Activated naive CD8-positive, alpha-beta T cell treated with anti-CD3 and anti-CD28 coated beads for 36 hours (primary cell): ENCODE measurements around the gene BCL6B. TPM values are rescaled to one million over a fixed set of nuclear protein-coding genes. Genes with fewer than 3 reads are reported as not detected.
"Not testable (repeated sequence)": the region's sequence is repeated elsewhere in the genome, so short reads cannot be mapped to it uniquely, and the experiment has no call there.

Experiments used
- DNase-seq: peaks from one replicate; pipeline ENCODE4 v3.0.0; 2021
- H3K27ac Mint-ChIP-seq: one replicate; pipeline ENCODE4 v1.8.0; 2022; ENCODE audit warnings: mild to moderate bottlenecking, moderate library complexity, mixed read lengths
- H3K27me3 Mint-ChIP-seq: one replicate; pipeline ENCODE4 v1.8.0; 2022; ENCODE audit warnings: mild to moderate bottlenecking, mixed read lengths
- H3K36me3 Mint-ChIP-seq: one replicate; pipeline ENCODE4 v1.8.0; 2021; ENCODE audit warnings: mild to moderate bottlenecking, mixed read lengths
- H3K4me1 Mint-ChIP-seq: one replicate; pipeline ENCODE4 v1.8.0; 2021; ENCODE audit warnings: mixed read lengths
- H3K4me3 Mint-ChIP-seq: one replicate; pipeline ENCODE4 v1.8.0; 2022; ENCODE audit warnings: mild to moderate bottlenecking, moderate library complexity, mixed read lengths
- H3K9me3 Mint-ChIP-seq: one replicate; pipeline ENCODE4 v1.8.0; 2022; ENCODE audit warnings: mixed read lengths
- total RNA-seq, 2 experiments: library from RNA; stranded (reverse); gene quantifications; one replicate each; pipeline ENCODE4 v1.2.3, GENCODE V29; 2021

The BCL6B gene
- total RNA-seq, 2 experiments from 2014 or later = 0.85 to 1.0 TPM

DNA sequence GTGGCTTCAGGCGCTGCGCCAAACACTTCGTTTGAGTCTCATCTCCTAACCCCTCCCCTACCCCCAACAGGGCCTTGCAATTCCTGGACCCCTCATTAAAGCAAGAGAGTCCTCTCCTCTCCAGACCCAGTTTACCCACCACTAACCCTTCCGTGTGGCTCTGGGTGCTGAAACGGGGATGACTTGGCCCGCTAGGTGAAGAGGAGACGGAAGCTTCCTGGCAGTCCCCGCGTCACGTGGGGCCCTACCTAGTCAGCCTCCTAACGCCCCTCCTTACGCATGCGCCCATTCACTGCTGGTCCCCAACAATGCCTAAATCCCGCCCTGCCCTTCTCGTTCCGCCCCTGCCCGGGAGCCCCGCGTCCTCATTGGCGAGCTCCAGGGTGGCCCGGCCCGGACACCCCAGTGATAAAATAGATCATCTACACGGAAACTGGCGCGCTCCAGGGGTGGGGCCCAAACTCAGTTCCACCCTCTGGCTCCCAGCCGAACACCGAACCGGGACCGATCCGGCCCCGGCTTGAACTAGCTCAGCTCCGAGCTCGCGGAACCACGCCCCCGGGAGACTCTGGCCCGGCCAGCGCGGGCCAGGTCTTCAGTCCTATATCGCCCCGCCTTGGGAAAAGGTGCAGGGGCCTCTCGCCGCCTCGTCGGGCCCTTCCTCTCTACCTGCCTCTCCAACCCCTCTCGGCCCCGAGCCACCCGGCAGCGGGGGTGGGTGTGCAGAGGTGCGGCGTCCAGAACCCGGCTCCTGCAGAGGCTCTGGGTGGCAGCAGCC lies 12.9 kb downstream of the BCL6B start, which contains the start of gene SLC16A13:
Gene SLC16A13 (plus strand): TSS at position 425 of the 778 bp plus-strand sequence. CDS start 368 bp downstream, outside the sequence.
- DNase-seq = peak; percentile 98
- Mint-ChIP-seq H3K36me3 (peaks cover 5% of the 10 kb centered on the region), H3K27me3 (no peaks in the 10 kb centered on the region), H3K4me1 (peaks cover 37% of the 10 kb centered on the region), H3K9me3 (peaks cover 1% of the 10 kb centered on the region), H3K27ac (peak within 1 kb of the TSS; percentile 98), H3K4me3 (peak within 1 kb of the TSS; percentile 93)

DNA sequence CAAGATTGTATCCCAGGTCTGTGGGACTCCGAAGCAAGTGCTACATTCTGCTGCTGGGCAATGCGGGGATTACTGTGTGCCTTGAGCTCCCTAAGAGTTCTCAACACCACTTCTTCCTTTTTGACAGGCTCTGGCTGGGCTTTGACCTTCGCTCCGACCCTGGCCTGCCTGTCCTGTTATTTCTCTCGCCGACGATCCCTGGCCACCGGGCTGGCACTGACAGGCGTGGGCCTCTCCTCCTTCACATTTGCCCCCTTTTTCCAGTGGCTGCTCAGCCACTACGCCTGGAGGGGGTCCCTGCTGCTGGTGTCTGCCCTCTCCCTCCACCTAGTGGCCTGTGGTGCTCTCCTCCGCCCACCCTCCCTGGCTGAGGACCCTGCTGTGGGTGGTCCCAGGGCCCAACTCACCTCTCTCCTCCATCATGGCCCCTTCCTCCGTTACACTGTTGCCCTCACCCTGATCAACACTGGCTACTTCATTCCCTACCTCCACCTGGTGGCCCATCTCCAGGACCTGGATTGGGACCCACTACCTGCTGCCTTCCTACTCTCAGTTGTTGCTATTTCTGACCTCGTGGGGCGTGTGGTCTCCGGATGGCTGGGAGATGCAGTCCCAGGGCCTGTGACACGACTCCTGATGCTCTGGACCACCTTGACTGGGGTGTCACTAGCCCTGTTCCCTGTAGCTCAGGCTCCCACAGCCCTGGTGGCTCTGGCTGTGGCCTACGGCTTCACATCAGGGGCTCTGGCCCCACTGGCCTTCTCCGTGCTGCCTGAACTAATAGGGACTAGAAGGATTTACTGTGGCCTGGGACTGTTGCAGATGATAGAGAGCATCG lies 15.4 kb downstream of the BCL6B start:
- H3K27ac Mint-ChIP-seq = no peak overlapping the region
- H3K36me3 Mint-ChIP-seq = peaks cover 3% of the 10 kb centered on the region
- H3K27me3 Mint-ChIP-seq = no peaks in the 10 kb centered on the region
- H3K4me3 Mint-ChIP-seq = peak overlapping the region; percentile 3
- H3K9me3 Mint-ChIP-seq = no peaks in the 10 kb centered on the region
- DNase-seq = no peak
- H3K4me1 Mint-ChIP-seq = peaks cover 34% of the 10 kb centered on the region

DNA sequence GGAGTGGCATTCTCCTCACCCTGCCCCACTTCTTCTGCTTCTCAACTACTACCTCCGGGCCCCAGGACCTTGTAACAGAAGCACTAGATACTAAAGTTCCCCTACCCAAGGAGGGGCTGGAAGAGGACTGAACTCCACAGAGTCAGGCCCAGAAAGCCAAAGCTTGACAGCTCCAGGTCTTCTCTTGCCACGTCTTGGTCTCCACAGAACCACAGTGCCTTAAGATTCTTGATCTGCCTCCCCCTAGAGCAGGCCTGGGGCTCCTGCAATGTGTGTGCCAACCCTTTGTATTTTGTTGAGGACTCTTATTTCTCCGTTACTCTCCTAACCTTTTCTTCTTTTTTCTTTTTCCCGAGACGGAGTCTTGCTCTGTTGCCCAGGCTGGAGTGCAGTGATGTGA lies 17.0 kb downstream of the BCL6B start:
- H3K36me3 Mint-ChIP-seq = no peaks in the 10 kb centered on the region
- no peak overlapping the region for H3K4me3 Mint-ChIP-seq
- H3K27me3 Mint-ChIP-seq = no peaks in the 10 kb centered on the region
- H3K27ac Mint-ChIP-seq = peak overlapping the region; percentile 14
- H3K4me1 Mint-ChIP-seq = peaks cover 24% of the 10 kb centered on the region
- no peaks in the 10 kb centered on the region for H3K9me3 Mint-ChIP-seq
- DNase-seq = no peak

DNA sequence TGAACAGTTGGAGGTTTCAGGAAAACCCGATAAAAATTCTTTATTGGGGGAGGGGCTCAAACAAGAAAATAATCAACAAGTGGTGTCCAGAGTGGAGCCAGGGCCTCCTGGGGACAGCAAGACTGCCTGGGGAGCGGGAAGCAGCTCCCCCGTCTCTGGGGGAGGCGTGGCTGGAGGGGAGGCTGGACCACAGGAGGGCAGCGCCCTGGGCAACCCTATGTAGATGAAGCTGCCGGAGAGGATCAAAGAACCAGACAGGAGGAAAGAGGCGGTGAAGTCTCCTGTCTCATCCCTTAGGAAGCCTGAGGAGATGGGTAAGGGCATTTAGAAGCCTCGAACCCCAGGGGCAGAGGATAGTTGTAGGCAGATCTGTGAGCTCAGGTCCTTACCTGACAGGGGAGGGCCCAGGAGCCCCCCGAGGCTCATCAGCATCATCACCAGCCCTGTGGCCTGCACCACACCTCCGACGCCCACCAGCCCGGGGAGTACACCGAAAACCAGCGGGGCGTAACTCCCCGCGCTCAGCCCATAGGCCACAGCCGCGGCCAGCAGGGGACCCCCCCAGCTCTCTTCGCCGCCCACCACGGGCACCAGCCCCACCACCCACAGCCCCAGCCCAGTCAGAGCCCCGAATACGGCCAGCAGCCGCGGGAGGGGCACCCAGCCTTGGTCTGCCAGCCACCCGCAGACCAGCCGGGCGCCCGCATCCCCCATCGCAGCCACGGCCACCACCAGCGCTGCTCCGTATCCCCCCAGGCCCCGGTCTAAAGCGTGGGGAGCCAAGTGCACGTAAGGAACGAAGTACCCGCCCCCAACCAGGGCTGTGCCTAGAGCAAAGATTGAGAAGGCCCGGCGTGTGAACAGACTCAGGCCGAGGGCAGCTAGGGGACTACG lies 19.0 kb downstream of the BCL6B start:
- Mint-ChIP-seq H3K9me3 (no peaks in the 10 kb centered on the region), H3K4me1 (peaks cover 25% of the 10 kb centered on the region), H3K4me3 (peak overlapping the region; percentile 79), H3K27me3 (no peaks in the 10 kb centered on the region), H3K36me3 (no peaks in the 10 kb centered on the region), H3K27ac (peak overlapping the region; percentile 84)
- DNase-seq = peak; percentile 67

DNA sequence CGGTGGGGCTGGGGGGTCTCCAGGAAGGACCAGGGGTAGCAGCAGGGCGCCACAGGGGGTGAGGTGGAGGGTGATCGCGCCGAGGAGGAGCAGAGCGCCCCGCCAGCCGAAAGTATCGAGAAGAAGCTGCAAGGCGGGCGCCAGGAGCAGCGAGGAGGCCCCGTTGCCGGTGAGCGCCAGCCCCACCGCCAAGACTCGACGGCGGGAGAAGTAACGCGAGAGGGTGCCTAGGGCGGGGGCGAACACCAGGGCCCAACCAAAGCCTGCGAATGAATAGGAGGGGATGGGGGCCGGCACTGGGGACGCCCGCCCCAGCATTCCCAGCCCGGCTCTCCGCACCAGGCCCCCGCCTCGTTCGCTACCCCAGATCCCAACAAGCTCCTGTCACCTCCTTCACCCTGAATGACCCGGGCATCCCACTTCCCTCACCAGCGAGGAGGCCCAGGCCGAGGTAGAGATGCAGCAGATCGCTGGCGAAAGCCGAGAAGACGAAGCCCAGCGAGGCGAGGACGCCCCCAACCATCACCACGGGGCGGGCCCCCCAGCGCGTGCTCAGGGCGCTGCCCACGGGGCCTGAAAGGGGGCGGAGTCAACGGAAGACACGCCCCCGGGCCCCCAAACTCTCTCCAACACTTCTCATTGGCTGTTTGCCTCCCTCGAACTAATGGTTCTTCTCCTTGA lies 19.8 kb downstream of the BCL6B start:
- Mint-ChIP-seq H3K4me3 (peak overlapping the region; percentile 79), H3K9me3 (no peaks in the 10 kb centered on the region), H3K36me3 (no peaks in the 10 kb centered on the region), H3K27me3 (no peaks in the 10 kb centered on the region), H3K4me1 (peaks cover 29% of the 10 kb centered on the region), H3K27ac (peak overlapping the region; percentile 84)
- peak; percentile 70 for DNase-seq

DNA sequence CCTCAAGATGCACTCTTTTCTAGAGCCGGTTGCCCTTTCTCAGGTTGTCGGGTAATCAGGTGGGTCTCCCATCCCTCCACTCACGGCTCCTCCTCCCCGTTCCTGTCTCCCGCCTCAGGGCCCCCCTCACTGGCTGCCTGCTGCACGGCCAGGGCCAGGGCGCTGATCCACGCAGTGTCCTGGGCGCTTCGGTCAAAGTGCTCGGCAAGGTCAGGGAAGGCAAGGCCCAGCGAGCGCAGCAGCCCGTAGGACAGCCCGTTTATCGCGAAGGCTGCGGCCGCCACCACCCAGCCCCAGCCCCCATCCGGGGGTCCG lies 20.3 kb downstream of the BCL6B start:
- peak overlapping the region; percentile 84 for H3K27ac Mint-ChIP-seq
- H3K4me1 Mint-ChIP-seq = peaks cover 28% of the 10 kb centered on the region
- H3K36me3 Mint-ChIP-seq = no peaks in the 10 kb centered on the region
- no peaks in the 10 kb centered on the region for H3K27me3 Mint-ChIP-seq
- no peaks in the 10 kb centered on the region for H3K9me3 Mint-ChIP-seq
- peak; percentile 17 for DNase-seq
- peak overlapping the region; percentile 79 for H3K4me3 Mint-ChIP-seq

DNA sequence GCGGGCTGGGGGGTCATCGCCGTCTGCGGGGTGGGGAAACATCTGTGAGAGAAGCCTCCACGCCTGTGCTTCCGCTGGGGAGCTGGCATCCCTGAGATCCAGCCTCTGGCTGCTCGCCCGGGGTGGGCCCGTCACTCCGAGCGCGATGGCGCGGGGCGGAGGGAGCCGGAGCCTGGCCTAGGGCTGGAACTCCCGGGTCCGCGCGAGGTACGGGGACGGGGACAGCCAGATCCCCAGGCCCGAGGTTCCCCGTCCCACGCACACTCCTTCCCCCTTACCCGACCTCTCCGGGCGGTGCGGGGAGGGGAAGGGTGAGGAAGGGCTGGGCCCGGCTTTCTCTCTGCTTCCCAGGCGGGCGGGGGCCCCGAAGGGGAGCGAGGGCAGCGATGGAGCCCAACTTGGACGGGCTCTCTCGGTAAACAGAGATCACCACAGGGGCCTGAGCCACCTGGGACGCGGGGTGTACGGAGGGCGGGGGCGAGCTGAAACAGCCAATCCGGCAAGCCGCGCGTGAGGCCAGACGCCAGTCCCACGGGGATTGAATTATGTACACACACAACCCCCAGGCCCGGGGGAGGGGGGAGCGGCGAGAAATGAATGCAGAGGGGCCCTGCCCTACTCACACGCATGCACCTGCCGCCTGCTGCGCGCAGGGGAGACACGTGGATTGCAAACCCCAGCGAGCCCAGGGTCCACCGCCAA lies 20.8 kb downstream of the BCL6B start, which contains the start of gene SLC16A11:
Gene SLC16A11 (minus strand): TSS at position 596 of the 702 bp plus-strand sequence. CDS start 579 bp downstream, at position 17.
- DNase-seq = peak; percentile 26
- Mint-ChIP-seq H3K27me3 (no peaks in the 10 kb centered on the region), H3K36me3 (no peaks in the 10 kb centered on the region), H3K4me1 (peaks cover 23% of the 10 kb centered on the region), H3K4me3 (peak within 1 kb of the TSS; percentile 79), H3K27ac (peak within 1 kb of the TSS; percentile 84), H3K9me3 (no peaks in the 10 kb centered on the region)

DNA sequence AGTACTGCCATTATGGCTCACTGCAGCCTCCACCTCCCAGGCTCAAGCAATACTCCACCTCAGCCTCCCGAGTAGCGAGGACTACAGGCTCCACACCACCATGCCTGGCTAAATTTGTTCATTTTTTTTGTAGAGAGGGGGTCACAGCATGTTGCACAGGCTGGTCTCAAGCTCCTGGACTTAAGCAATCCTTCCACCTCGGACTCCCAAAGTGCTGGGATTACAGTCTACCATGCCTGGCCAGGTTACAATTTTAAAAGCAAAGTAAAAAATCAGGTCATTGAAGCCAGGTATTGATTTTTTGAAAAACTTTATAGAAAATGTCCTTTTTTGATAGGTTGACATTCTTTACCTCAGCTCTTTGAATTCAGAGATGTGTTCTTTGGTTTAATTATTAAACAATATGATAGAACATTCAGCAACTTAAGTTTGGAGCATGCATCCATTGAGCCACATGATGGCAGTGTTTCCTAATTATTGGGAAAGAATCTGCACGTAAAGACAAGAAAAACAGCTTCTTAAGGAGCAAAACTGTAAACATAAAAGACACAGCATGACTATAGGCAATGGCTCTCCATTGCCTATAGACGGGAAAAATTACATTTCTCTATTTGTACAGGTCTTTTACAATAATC lies 22.8 kb downstream of the BCL6B start:
- no peaks in the 10 kb centered on the region for H3K36me3 Mint-ChIP-seq
- peaks cover 23% of the 10 kb centered on the region for H3K4me1 Mint-ChIP-seq
- H3K27ac Mint-ChIP-seq = no peak overlapping the region
- H3K27me3 Mint-ChIP-seq = no peaks in the 10 kb centered on the region
- peak; percentile 21 for DNase-seq
- H3K4me3 Mint-ChIP-seq = peak overlapping the region; percentile 73
- no peaks in the 10 kb centered on the region for H3K9me3 Mint-ChIP-seq

DNA sequence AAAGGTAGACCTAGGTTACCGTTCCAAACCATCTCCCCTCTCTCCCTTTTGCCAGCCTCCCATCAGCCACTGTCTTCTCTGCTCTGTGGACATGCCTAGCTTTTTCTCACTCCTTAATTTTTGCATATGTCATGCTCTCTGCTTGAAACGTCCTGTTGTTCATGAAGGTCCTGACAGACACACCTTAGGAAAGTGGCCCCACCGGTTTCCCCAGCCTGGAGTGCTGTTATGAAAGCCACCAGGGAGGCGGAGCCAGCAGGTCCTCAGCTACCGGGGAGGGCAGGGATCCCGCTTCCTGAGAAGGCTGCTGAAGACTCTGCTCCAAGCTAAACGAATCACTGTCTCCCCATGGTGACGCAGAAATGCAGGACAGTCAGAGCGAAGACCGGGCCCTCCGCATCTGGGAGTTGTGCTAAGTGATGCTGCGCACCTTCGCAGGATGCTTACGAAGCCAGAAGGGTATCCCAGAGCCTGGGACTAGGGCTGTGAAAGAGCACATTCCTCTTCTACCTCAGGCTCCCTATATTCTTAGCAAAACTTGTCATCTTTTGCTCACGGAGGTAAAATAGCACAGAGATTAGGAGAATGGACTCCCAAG lies 23.4 kb downstream of the BCL6B start:
- no peaks in the 10 kb centered on the region for H3K36me3 Mint-ChIP-seq
- H3K4me3 Mint-ChIP-seq = peak overlapping the region; percentile 73
- H3K27ac Mint-ChIP-seq = no peak overlapping the region
- no peaks in the 10 kb centered on the region for H3K9me3 Mint-ChIP-seq
- peaks cover 23% of the 10 kb centered on the region for H3K4me1 Mint-ChIP-seq
- H3K27me3 Mint-ChIP-seq = no peaks in the 10 kb centered on the region
- peak; percentile 27 for DNase-seq

DNA sequence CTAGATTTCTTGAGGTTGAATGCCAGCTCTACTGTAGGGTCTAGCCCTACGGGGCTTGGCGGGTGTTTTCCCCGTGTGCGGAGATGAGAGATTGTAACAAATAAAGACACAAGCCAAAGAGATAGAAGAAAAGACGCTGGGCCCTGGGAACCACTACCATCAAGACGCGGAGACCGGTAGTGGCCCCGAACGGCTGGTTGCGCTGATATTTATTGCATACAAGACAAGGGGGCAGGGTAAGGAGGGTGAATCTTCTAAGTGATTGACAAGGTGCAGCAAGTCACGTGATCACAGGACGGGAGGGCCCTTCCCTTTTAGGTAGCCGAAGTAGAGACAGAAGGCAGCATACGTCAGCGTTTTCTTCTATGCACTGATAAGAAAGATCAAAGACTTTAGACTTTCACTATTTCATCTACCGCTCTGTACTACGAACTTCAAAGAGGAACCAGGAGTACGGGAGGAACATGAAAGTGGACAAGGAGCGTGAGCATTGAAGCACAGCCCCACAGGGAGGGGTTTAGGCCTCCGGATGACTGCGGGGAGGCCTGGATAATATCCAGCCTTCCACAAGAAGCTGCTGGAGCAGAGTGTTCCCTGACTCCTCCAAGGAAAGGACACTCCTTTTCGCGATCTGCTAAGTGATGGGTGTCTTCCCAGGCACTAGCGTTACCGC lies 24.0 kb downstream of the BCL6B start:
- peak overlapping the region; percentile 73 for H3K4me3 Mint-ChIP-seq
- H3K36me3 Mint-ChIP-seq, H3K9me3 Mint-ChIP-seq, H3K27me3 Mint-ChIP-seq: not testable (repeated sequence)
- H3K27ac Mint-ChIP-seq = peak overlapping the region; percentile 32
- peaks cover 19% of the 10 kb centered on the region for H3K4me1 Mint-ChIP-seq
- DNase-seq = peak; percentile 68

DNA sequence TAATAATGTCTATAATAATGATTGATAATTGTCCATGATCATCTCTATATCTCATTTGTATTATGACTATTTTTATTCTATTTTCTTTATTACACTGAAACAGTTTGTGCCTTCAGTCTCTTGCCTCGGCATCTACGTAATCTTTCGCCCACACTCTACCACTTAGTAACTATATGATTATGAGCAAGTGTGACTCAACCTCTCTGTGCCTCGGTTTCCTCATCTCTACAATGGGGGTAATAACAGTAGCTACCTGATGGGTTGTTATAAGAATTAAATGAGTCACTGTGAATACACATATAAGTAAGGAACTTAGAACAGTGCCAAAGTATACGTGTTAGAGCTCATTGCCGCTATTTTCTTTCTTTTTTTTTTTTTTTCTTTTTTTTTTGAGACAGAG lies 24.7 kb downstream of the BCL6B start:
- H3K27me3 Mint-ChIP-seq = no peaks in the 10 kb centered on the region
- H3K4me1 Mint-ChIP-seq = peaks cover 14% of the 10 kb centered on the region
- no peaks in the 10 kb centered on the region for H3K9me3 Mint-ChIP-seq
- no peaks in the 10 kb centered on the region for H3K36me3 Mint-ChIP-seq
- no peak for DNase-seq
- no peak overlapping the region for H3K4me3 Mint-ChIP-seq
- H3K27ac Mint-ChIP-seq = no peak overlapping the region

DNA sequence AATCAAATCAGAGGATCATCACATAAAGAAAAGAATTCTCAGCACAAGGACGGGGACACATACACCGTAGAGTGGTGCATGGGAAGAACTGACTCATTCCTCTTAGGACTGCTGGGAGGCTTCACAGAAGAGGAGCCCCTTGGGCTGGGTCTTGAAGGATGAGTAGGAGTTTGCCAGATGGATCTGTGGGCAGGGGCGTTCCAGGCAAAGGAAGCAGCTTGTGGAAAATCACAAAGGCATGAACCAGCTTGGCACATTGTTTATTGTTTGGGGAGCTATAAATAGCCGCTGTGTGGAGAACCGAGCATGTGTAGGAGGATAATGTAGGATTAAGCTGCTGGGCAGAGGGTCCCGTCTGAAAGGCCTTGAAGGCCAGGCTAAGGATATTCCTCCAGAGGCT lies 26.1 kb downstream of the BCL6B start:
- peaks cover 11% of the 10 kb centered on the region for H3K4me1 Mint-ChIP-seq
- no peaks in the 10 kb centered on the region for H3K36me3 Mint-ChIP-seq
- no peaks in the 10 kb centered on the region for H3K9me3 Mint-ChIP-seq
- no peak for DNase-seq
- no peak overlapping the region for H3K27ac Mint-ChIP-seq
- H3K4me3 Mint-ChIP-seq = no peak overlapping the region
- no peaks in the 10 kb centered on the region for H3K27me3 Mint-ChIP-seq

DNA sequence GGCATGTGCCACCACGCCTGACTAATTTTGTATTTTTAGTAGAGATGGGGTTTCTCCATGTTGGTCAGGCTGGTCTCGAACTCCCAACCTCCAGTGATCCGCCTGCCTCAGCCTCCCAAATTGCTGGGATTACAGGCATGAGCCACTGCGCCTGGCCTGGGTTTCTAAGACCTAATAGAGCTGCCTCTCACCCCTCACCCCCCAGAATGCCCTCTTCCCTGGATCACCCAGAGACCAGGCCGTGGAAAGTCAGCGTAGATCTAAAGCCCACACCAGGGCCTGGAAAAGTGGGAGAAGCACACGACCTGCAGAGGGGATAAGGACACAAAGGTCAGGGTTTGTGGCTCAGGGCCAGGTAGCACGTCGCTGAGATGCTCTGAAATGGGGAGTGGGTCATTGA lies 27.7 kb downstream of the BCL6B start:
- not testable (repeated sequence) for DNase-seq, H3K9me3 Mint-ChIP-seq, H3K36me3 Mint-ChIP-seq, H3K27ac Mint-ChIP-seq, H3K27me3 Mint-ChIP-seq, H3K4me3 Mint-ChIP-seq
- H3K4me1 Mint-ChIP-seq = peaks cover 11% of the 10 kb centered on the region
